Fibroblast of villous mesenchyme (primary cell): ENCODE results near the gene PANK4. TPM values are rescaled to one million over a fixed set of nuclear protein-coding genes. Genes with fewer than 3 reads are reported as not detected.

ENCODE experiments used
- DNase-seq: peaks from one replicate; pipeline ENCODE4 v3.0.0-alpha.2; 2010; ENCODE audit warnings: low read depth
- H3K4me3 ChIP-seq: 2 replicates; pipeline ENCODE4 v1.5.1; 2011; ENCODE audit warnings: low read depth, mild to moderate bottlenecking, low read length
- CTCF ChIP-seq: IDR thresholded peaks from 2 replicates; pipeline ENCODE4 v1.5.1; 2012; ENCODE audit warnings: low read depth, mild to moderate bottlenecking, low read length; ENCODE audit not compliant: insufficient read depth
- total RNA-seq: library from RNA; depleted of rRNA; stranded (reverse); fragments of >200 nt; gene quantifications from 2 replicates; pipeline ENCODE4 v1.2.3, GENCODE V29; 2012

Gene PANK4
- total RNA-seq, 1 donor, result 27.6 TPM

GRCh38 chr1:2508751-2509150, 17.6 kb downstream of the PANK4 start:
- no peak for TF ChIP-seq CTCF
- no peak overlapping the region for H3K4me3 ChIP-seq

GRCh38 chr1:2508180-2508579, 18.2 kb downstream of the PANK4 start:
- H3K4me3 ChIP-seq, result no peak overlapping the region
- no peak for TF ChIP-seq CTCF
- DNase-seq, result no peak

More at GRCh38 chr1:2508751-2509150, 17.6 kb downstream of the PANK4 start:
- no peak for DNase-seq

GRCh38 chr1:2507744-2508155, 18.6 kb downstream of the PANK4 start:
- H3K4me3 ChIP-seq, result no peak overlapping the region
- no peak for DNase-seq
- no peak for TF ChIP-seq CTCF

GRCh38 chr1:2506901-2507565, 19.4 kb downstream of the PANK4 start:
- no peak overlapping the region for H3K4me3 ChIP-seq
- DNase-seq, result no peak
- TF ChIP-seq CTCF, result no peak

- DNase-seq, result no peak
- no peak for TF ChIP-seq CTCF
- no peak overlapping the region for H3K4me3 ChIP-seq
These were observed 20.2 kb downstream of the PANK4 start for GRCh38 chr1:2506007-2506860.

- no peak for TF ChIP-seq CTCF
- no peak overlapping the region for H3K4me3 ChIP-seq
- DNase-seq, result no peak
These were observed 20.9 kb downstream of the PANK4 start for GRCh38 chr1:2505461-2505994.
